Upper lobe of left lung (tissue), 6 donors: ENCODE measurements around the gene NEDD4L. TPM values are rescaled to one million over a fixed set of nuclear protein-coding genes. Genes with fewer than 3 reads are reported as not detected.
"Not testable (repeated sequence)": the region's sequence is repeated elsewhere in the genome, so short reads cannot be mapped to it uniquely, and the experiment has no call there.

Experiments used
- ATAC-seq, 2 donors: fragments of 200-7000 bp; cut with Tn5 transposase; one replicate each; pipeline ENCODE4 v1.9.1; 2022; ENCODE audit warnings: mild to moderate bottlenecking in 2 of 2, moderate library complexity in 2 of 2; ENCODE audit not compliant: low FRiP score in 2 of 2
- DNase-seq, 2 donors: peaks; one replicate each; pipeline ENCODE4 v3.0.0-alpha.2; 2019 to 2020
- H3K27ac ChIP-seq, 4 donors: fragments of 200-600 bp; sonication (generic); one replicate each; pipeline ENCODE4 v1.5.1; 2016 to 2019
- H3K27me3 ChIP-seq, 4 donors: fragments of 200-600 bp; sonication (generic); one replicate each; pipeline ENCODE4 v1.5.1; 2017 to 2019
- H3K36me3 ChIP-seq, 4 donors: fragments of 200-600 bp; sonication (generic); one replicate each; pipeline ENCODE4 v1.5.1; 2016 to 2019
- H3K4me1 ChIP-seq, 4 donors: fragments of 200-600 bp; sonication (generic); one replicate each; pipeline ENCODE4 v1.5.1; 2018 to 2019
- H3K4me3 ChIP-seq, 4 donors: fragments of 200-600 bp; sonication (generic); one replicate each; pipeline ENCODE4 v1.5.1; 2017 to 2019; ENCODE audit warnings: mild to moderate bottlenecking in 2 of 4, moderate library complexity in 1 of 4
- H3K9me3 ChIP-seq, 4 donors: fragments of 200-600 bp; sonication (generic); one replicate each; pipeline ENCODE4 v1.5.1; 2018 to 2019
- CTCF ChIP-seq, 6 experiments: fragments of 450-650 bp in 4 of 6; fragments of 200-600 bp in 2 of 6; sonication (generic) in 2 of 6; IDR thresholded peaks; one replicate each; pipeline ENCODE4 v1.5.1; 2016 to 2019; ENCODE audit warnings: antibody characterized with exemption in 6 of 6
- EP300 ChIP-seq, 4 donors: sonication (generic); formaldehyde crosslinking; IDR thresholded peaks; one replicate each; pipeline ENCODE4 v1.5.1; 2017; ENCODE audit warnings: antibody characterized with exemption in 4 of 4, control low read depth in 2 of 4
- POLR2A ChIP-seq, 4 donors: fragments of 450-650 bp; IDR thresholded peaks; one replicate each; pipeline ENCODE4 v1.5.1; 2016 to 2017; ENCODE audit warnings: antibody characterized with exemption in 4 of 4, mild to moderate bottlenecking in 2 of 4
- POLR2AphosphoS5 ChIP-seq, 2 donors: sonication (generic); formaldehyde crosslinking; IDR thresholded peaks; one replicate each; pipeline ENCODE4 v1.5.1; 2017; ENCODE audit warnings: antibody characterized with exemption in 2 of 2
- WGBS, 2 donors: methylation state at CpG; one replicate each; pipeline ENCODE4 v1.1.5; 2017 to 2018; 5-methylcytosine and 5-hydroxymethylcytosine counted together
- total RNA-seq, 6 donors: library from RNA; depleted of rRNA in 4 of 6; stranded (reverse); fragments of >200 nt in 4 of 6; gene quantifications; one replicate each; pipeline versions ENCODE4 v1.1.0 to v1.2.1, GENCODE V29; 2016 to 2021
- donor health status: DM: no; HTN: no; CAD: no; lungs with moderate emphysema.
- donor health status: DM: no; HTN: yes; CAD: no; lungs with severe emphysema.

NEDD4L gene
- total RNA-seq = 100 to 1,000 TPM; 148 to 491 (median 300) TPM

GRCh38 chr18:58043491-58044369 lies at the start of gene NEDD4L:
Gene NEDD4L, plus strand, starts transcription at chr18:58044226. Its CDS starts 435 bp downstream, at chr18:58044661.
- H3K36me3 ChIP-seq = no peaks in the 10 kb centered on the region
- peak within 1 kb of the TSS; percentile 84 to 93 (median 92) for H3K27ac ChIP-seq
- WGBS, 2 donors = 0 to 1% methylated on average over 14 to 47 of the region's 91 CpGs
- peaks cover 0 to 4% (median 0%) of the 10 kb centered on the region in 4 donors for H3K27me3 ChIP-seq
- peak within 1 kb of the TSS; percentile 68 to 90 (median 86) for H3K4me3 ChIP-seq
- TF ChIP-seq EP300 (IDR thresholded peaks at IDR 0.05) (peak in 1 of 4 donors; percentile 19), POLR2AphosphoS5 (IDR thresholded peaks at IDR 0.05) (peak in 1 of 2 donors; percentile 29), CTCF (IDR thresholded peaks at IDR 0.05) (peak; percentile 71 to 91 (median 85)), POLR2A (IDR thresholded peaks at IDR 0.05) (peak in 1 of 4 donors; percentile 55)
- peak; percentile 91 for ATAC-seq
- peaks cover 7 to 29% (median 22%) of the 10 kb centered on the region in 4 donors for H3K4me1 ChIP-seq
- peak; percentile 89 to 95 for DNase-seq
- no peaks in the 10 kb centered on the region for H3K9me3 ChIP-seq

DNA sequence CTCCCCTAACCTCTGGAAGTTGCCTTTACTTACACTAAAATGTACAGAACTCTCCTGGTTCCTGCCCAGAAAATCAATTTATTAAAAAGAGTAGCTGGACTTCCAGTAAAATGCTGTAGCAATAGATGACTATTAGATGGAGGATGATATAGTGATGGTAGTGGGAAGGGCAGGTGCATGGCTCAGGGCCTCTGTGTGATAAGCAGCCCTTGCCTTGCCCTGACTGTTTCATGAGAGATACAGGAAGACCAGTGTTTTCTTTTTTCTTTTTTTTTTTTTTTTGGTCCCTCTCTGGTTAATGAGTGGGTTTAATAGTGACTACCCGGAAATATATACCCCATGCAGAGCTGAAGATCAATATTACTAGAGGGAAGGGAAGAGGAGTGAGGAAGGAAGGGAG lies 48.7 kb upstream of the NEDD4L start:
- H3K9me3 ChIP-seq = no peaks in the 10 kb centered on the region
- ATAC-seq (no peak), DNase-seq (no peak)
- H3K36me3 ChIP-seq = no peaks in the 10 kb centered on the region
- H3K4me3 ChIP-seq = no peak overlapping the region
- TF ChIP-seq POLR2AphosphoS5 (IDR thresholded peaks at IDR 0.05) = no peak
- TF ChIP-seq POLR2A (IDR thresholded peaks at IDR 0.05) = no peak
- no peak for TF ChIP-seq EP300 (IDR thresholded peaks at IDR 0.05)
- no peak for TF ChIP-seq CTCF (IDR thresholded peaks at IDR 0.05)
- H3K4me1 ChIP-seq = no peaks in the 10 kb centered on the region
- H3K27ac ChIP-seq = no peak overlapping the region
- no peaks in the 10 kb centered on the region for H3K27me3 ChIP-seq
- 45 to 80% methylated on average over 1 of the region's 1 CpG for WGBS, 2 donors

DNA sequence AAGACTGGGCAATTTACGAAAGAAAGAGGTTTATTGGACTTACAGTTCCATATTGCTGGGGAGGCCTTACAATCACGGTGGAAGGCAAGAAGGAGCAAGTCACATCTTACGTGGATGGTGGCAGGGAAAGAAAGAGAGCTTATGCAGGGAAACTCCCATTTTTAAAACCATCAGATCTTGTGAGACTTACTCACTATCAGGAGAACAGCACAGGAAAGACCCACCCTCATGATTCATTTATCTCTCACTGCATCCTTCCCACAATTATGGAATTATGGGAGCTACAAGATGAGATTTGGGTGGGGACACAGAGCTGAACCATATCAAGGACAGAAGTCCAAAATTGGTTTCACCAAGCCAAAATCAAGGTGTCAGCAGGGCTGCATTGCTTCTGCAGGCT lies 47.1 kb upstream of the NEDD4L start:
- not testable (repeated sequence) for DNase-seq, ATAC-seq, H3K4me3 ChIP-seq, H3K36me3 ChIP-seq, H3K27ac ChIP-seq, H3K4me1 ChIP-seq, H3K27me3 ChIP-seq, H3K9me3 ChIP-seq
- WGBS, 2 donors = 82 to 94% methylated on average over 3 of the region's 3 CpGs

DNA sequence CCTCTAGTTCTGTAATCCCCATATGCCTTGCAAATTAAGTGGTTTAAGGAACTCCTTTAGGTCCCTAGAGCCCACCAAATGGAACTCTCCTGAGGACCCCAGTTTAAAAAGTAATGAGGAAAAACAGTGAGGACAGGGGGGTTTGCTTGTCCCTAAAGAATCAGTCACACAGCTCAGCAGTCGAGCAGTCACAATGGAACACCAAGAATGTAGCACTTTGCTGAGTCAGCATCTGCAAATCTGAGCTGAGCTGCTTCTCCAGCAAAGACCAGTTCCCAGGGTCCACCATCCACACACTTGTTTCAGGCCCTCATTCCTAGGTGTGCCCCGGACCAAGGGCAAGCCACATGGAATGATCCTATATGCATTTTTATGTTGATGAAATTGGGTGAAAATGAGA lies 46.2 kb upstream of the NEDD4L start:
- Histone ChIP-seq H3K36me3 (no peaks in the 10 kb centered on the region), H3K9me3 (no peaks in the 10 kb centered on the region), H3K4me1 (no peaks in the 10 kb centered on the region), H3K4me3 (no peak overlapping the region), H3K27me3 (no peaks in the 10 kb centered on the region), H3K27ac (no peak overlapping the region)
- DNase-seq (no peak), ATAC-seq (no peak)
- TF ChIP-seq CTCF (IDR thresholded peaks at IDR 0.05) (no peak), EP300 (IDR thresholded peaks at IDR 0.05) (no peak), POLR2A (IDR thresholded peaks at IDR 0.05) (no peak), POLR2AphosphoS5 (IDR thresholded peaks at IDR 0.05) (no peak)
- WGBS, 2 donors = 68 to 76% methylated on average over 2 of the region's 2 CpGs

GRCh38 chr18:57998461-57998860 lies 45.6 kb upstream of the NEDD4L start:
- whole genome bisulfite sequencing, 2 donors = 89 to 94% methylated on average over 1 of the region's 1 CpG
- Histone ChIP-seq H3K36me3 (no peaks in the 10 kb centered on the region), H3K27ac (no peak overlapping the region), H3K9me3 (no peaks in the 10 kb centered on the region), H3K4me1 (no peaks in the 10 kb centered on the region), H3K27me3 (no peaks in the 10 kb centered on the region), H3K4me3 (no peak overlapping the region)
- no peak for DNase-seq
- TF ChIP-seq CTCF (IDR thresholded peaks at IDR 0.05) = no peak
- TF ChIP-seq POLR2AphosphoS5 (IDR thresholded peaks at IDR 0.05) = no peak
- TF ChIP-seq POLR2A (IDR thresholded peaks at IDR 0.05) = no peak
- TF ChIP-seq EP300 (IDR thresholded peaks at IDR 0.05) = no peak
- ATAC-seq = no peak
